Testis (tissue), 3 donors: ENCODE results near the gene TBPL1. TPM values are rescaled to one million over a fixed set of nuclear protein-coding genes. Genes with fewer than 3 reads are reported as not detected.

Experiments used
- DNase-seq: peaks from one replicate; pipeline ENCODE4 v3.0.0-alpha.2; 2019
- H3K27ac ChIP-seq, 2 donors: fragments of 200-600 bp; sonication (generic); one replicate each; pipeline ENCODE4 v1.5.1; 2019
- H3K27me3 ChIP-seq: fragments of 200-600 bp; sonication (generic); one replicate; pipeline ENCODE4 v1.5.1; 2019
- H3K36me3 ChIP-seq: fragments of 200-600 bp; sonication (generic); one replicate; pipeline ENCODE4 v1.5.1; 2017; ENCODE audit warnings: low read depth; ENCODE audit errors: missing control alignments
- H3K4me1 ChIP-seq: fragments of 200-600 bp; sonication (generic); one replicate; pipeline ENCODE4 v1.5.1; 2019
- H3K4me3 ChIP-seq, 2 donors: fragments of 200-600 bp; sonication (generic); one replicate each; pipeline ENCODE4 v1.5.1; 2017 to 2019
- H3K9me3 ChIP-seq: fragments of 200-600 bp; sonication (generic); one replicate; pipeline ENCODE4 v1.5.1; 2017
- POLR2A ChIP-seq: fragments of 450-650 bp; IDR thresholded peaks from one replicate; pipeline ENCODE4 v1.6.1; 2017; ENCODE audit warnings: antibody characterized with exemption, mild to moderate bottlenecking, moderate library complexity
- WGBS, 2 donors: methylation state at CpG; one replicate each; pipeline ENCODE4 v1.1.5; 2018; 5-methylcytosine and 5-hydroxymethylcytosine counted together
- intact Hi-C: fragments of 100-400 bp; cut with DNase I; formaldehyde crosslinking; loops from one replicate; pipeline ENCODE4 v1.15.1; 2023; ENCODE audit warnings: low total_unique reads
- polyA plus RNA-seq: library from polyadenylated mRNA; stranded (reverse); fragments of 350-450 nt; fragmentation: Illumina TruSeq; extraction: RNeasy Lipid Tissue Mini Kit (QIAGEN cat#74804); gene quantifications from one replicate; pipeline ENCODE4 v1.2.3, GENCODE V29; 2014; ENCODE audit warnings: low read depth, low replicate concordance; ENCODE audit not compliant: insufficient read depth
- total RNA-seq, 2 donors: library from RNA; depleted of rRNA; stranded (reverse); fragments of >200 nt; gene quantifications; one replicate each; pipeline ENCODE4 v1.2.3, GENCODE V29; 2016
- TF ChIP-seq, protein P1 (sequence below), 3 experiments: fragments of 450-650 bp in 2 of 3; fragments of 200-600 bp in 1 of 3; sonication (generic) in 1 of 3; IDR thresholded peaks; one replicate each; pipeline ENCODE4 v1.5.1; 2016 to 2019; ENCODE audit warnings: antibody characterized with exemption in 3 of 3, mild to moderate bottlenecking in 2 of 3, moderate library complexity in 1 of 3

Gene TBPL1
- total and polyA plus RNA-seq, 3 donors from 2014 or later = 63.4 to 327 (median 77.9) TPM

DNA sequence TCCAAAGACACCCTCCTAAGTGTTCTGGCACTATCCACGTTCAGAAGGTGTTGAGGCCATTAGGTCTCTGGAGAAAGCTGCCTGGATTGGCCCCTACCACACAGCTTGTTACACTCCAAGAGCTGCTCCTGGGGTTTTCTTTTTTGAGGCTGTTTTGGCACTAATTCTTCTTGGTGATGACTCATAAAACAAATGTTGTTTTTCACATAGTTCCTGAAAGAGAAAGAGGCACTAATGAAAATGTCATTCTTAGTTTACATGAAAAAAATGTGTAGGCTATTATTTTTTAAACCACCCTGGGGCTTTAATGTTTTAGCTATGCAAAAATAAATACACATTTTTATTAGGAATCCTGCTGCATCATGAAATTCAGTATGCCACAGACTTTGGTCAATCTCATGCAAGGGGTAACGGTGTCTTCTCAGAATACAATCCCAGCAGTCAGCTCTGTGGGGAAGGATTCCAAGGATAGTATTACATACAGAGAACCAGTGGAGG lies 38.1 kb downstream of the TBPL1 start:
- no peaks in the 10 kb centered on the region for H3K9me3 ChIP-seq
- peaks cover 8% of the 10 kb centered on the region for H3K4me1 ChIP-seq
- no peak for DNase-seq
- no peak overlapping the region for H3K27ac ChIP-seq
- TF ChIP-seq POLR2A = no peak
- TF ChIP-seq, protein P1, sequence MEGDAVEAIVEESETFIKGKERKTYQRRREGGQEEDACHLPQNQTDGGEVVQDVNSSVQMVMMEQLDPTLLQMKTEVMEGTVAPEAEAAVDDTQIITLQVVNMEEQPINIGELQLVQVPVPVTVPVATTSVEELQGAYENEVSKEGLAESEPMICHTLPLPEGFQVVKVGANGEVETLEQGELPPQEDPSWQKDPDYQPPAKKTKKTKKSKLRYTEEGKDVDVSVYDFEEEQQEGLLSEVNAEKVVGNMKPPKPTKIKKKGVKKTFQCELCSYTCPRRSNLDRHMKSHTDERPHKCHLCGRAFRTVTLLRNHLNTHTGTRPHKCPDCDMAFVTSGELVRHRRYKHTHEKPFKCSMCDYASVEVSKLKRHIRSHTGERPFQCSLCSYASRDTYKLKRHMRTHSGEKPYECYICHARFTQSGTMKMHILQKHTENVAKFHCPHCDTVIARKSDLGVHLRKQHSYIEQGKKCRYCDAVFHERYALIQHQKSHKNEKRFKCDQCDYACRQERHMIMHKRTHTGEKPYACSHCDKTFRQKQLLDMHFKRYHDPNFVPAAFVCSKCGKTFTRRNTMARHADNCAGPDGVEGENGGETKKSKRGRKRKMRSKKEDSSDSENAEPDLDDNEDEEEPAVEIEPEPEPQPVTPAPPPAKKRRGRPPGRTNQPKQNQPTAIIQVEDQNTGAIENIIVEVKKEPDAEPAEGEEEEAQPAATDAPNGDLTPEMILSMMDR (IDR thresholded peaks at IDR 0.05) = no peak
- intact Hi-C loops = no loop called here
- no peak overlapping the region for H3K4me3 ChIP-seq
- WGBS, 2 donors = 64 to 73% methylated on average over 2 of the region's 2 CpGs
- no peaks in the 10 kb centered on the region for H3K36me3 ChIP-seq
- H3K27me3 ChIP-seq = no peaks in the 10 kb centered on the region

DNA sequence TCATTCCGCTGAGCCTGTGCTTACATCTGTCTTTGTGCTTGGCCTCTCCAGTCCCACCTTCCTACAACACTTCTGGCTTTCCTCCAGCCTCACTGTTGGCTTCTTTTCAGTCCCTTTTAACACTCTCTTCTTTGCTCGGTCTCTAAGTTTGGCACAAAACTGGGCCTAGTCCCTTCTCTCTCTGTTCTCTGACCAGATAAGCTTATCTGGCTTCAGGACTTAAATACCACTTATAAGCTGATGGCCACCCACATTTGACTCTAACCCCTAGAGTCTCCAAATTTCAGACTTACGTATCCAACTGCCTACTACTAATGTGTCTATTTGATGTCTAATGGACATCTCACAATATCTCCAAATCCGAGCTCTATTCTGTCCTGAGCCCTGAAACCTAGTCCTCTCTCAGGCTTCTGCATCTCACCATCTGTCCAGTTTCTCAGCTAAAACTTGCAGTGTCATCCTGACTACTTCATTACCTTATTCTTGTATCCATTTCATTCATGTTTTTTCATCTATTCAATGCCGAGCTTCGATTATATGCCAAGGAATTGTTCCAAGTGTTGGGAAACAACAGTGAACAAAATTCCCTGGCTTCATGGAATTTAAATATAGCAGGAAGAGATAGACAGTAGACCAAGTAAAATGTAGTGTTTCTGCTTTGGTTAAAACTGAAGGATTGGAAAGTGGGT lies 40.1 kb downstream of the TBPL1 start:
- TF ChIP-seq, protein P1 (IDR thresholded peaks at IDR 0.05) = no peak
- TF ChIP-seq POLR2A = no peak
- H3K27me3 ChIP-seq = no peaks in the 10 kb centered on the region
- 43 to 54% methylated on average over 6 of the region's 6 CpGs for whole genome bisulfite sequencing, 2 donors
- H3K4me1 ChIP-seq = peaks cover 8% of the 10 kb centered on the region
- DNase-seq = peak; percentile 54
- peak overlapping the region in 1 of 2 donors; percentile 51 for H3K27ac ChIP-seq
- no peak overlapping the region for H3K4me3 ChIP-seq
- no peaks in the 10 kb centered on the region for H3K9me3 ChIP-seq
- intact Hi-C loops = no loop called here
- no peaks in the 10 kb centered on the region for H3K36me3 ChIP-seq

- Histone ChIP-seq H3K9me3 (no peaks in the 10 kb centered on the region), H3K36me3 (no peaks in the 10 kb centered on the region), H3K27me3 (no peaks in the 10 kb centered on the region), H3K27ac (no peak overlapping the region), H3K4me3 (no peak overlapping the region), H3K4me1 (peaks cover 8% of the 10 kb centered on the region)
- intact Hi-C loops = no loop called here
- TF ChIP-seq, protein P1 (IDR thresholded peaks at IDR 0.05) = no peak
- no peak for TF ChIP-seq POLR2A
- no peak for DNase-seq
- 76 to 89% methylated on average over 3 of the region's 3 CpGs for WGBS, 2 donors
Observed at GRCh38 chr6:133995296-133995695, 42.3 kb downstream of the TBPL1 start.

DNA sequence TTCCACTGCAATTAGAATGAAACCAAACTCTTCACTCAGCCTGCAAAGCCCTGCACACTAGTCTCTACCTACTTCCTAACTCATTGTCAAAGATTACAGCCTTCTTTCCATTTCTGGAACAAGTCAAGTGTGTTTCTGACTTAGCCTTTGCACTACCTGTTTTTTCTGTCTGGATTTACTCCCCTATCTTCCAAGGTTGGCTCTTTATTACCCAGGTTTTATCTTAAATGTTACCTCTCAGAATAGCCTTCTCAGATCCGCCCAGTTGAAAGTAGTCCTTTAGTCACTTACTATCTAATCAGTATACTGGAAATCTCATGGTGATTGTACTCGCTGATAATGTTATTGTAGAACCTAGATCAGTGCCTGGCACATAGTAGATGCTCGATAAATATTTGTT lies 42.7 kb downstream of the TBPL1 start:
- WGBS, 2 donors = 84 to 91% methylated on average over 3 of the region's 3 CpGs
- H3K4me1 ChIP-seq = peaks cover 8% of the 10 kb centered on the region
- no peak for DNase-seq
- no peak for TF ChIP-seq POLR2A
- TF ChIP-seq, protein P1 (IDR thresholded peaks at IDR 0.05) = no peak
- intact Hi-C loops = no loop called here
- no peaks in the 10 kb centered on the region for H3K36me3 ChIP-seq
- H3K27me3 ChIP-seq = no peaks in the 10 kb centered on the region
- H3K4me3 ChIP-seq = no peak overlapping the region
- H3K9me3 ChIP-seq = no peaks in the 10 kb centered on the region
- no peak overlapping the region for H3K27ac ChIP-seq

- no peak overlapping the region for H3K27ac ChIP-seq
- WGBS, 2 donors = 91 to 94% methylated on average over 6 of the region's 6 CpGs
- H3K9me3 ChIP-seq = no peaks in the 10 kb centered on the region
- H3K4me3 ChIP-seq = no peak overlapping the region
- no peaks in the 10 kb centered on the region for H3K36me3 ChIP-seq
- DNase-seq = no peak
- no peaks in the 10 kb centered on the region for H3K27me3 ChIP-seq
- no peak for TF ChIP-seq POLR2A
- TF ChIP-seq, protein P1 (IDR thresholded peaks at IDR 0.05) = no peak
- intact Hi-C loops = no loop called here
- peaks cover 8% of the 10 kb centered on the region for H3K4me1 ChIP-seq
Observed at GRCh38 chr6:133997267-133997666, 44.2 kb downstream of the TBPL1 start.
